Adrenal gland (tissue), 12 donors: ENCODE results near the gene CEACAM1. TPM values are rescaled to one million over a fixed set of nuclear protein-coding genes. Genes with fewer than 3 reads are reported as not detected.
"Not testable (repeated sequence)": the region's sequence is repeated elsewhere in the genome, so short reads cannot be mapped to it uniquely, and the experiment has no call there.

Source experiments
- DNase-seq, 7 donors: peaks; one replicate each; pipeline ENCODE4 v3.0.0-alpha.2; 2019 to 2020
- H3K27ac ChIP-seq, 5 donors: fragments of 200-600 bp; sonication (generic) in 4 of 5; 1 replicate in 3 of 5; 2 replicates in 2 of 5; pipeline versions ENCODE4 v1.5.1 to v1.8.0; 2016 to 2020; ENCODE audit warnings: mild to moderate bottlenecking in 1 of 5
- H3K27me3 ChIP-seq: fragments of 200-600 bp; 2 replicates; pipeline ENCODE4 v1.8.0; 2021
- H3K36me3 ChIP-seq, 2 donors: fragments of 200-600 bp; replicated peaks in 1 of 2; 1 replicate in 1 of 2; 2 replicates in 1 of 2; pipeline versions ENCODE4 v1.5.1 to v1.8.0; 2018 to 2022
- H3K4me1 ChIP-seq, 2 donors: fragments of 200-600 bp; replicated peaks in 1 of 2; 1 replicate in 1 of 2; 2 replicates in 1 of 2; pipeline versions ENCODE4 v1.5.1 to v1.8.0; 2018 to 2021
- H3K4me3 ChIP-seq, 4 donors: fragments of 200-600 bp; sonication (generic) in 3 of 4; one replicate each; pipeline ENCODE4 v1.5.1; 2016 to 2018
- H3K9me3 ChIP-seq, 3 donors: fragments of 200-600 bp; sonication (generic) in 1 of 3; replicated peaks in 1 of 3; 1 replicate in 2 of 3; 2 replicates in 1 of 3; pipeline versions ENCODE4 v1.5.1 to v1.8.0; 2016 to 2021
- POLR2A ChIP-seq, 2 donors: fragments of 450-650 bp; IDR thresholded peaks; one replicate each; pipeline ENCODE4 v1.6.1; 2017; ENCODE audit warnings: antibody characterized with exemption in 2 of 2, mild to moderate bottlenecking in 2 of 2, moderate library complexity in 1 of 2
- WGBS, 4 donors: extraction: QIAGEN DNeasy Blood & Tissue Kit in 2 of 4; methylation state at CpG; one replicate each; pipeline versions ENCODE4 v1.1.5 to v1.1.7; 2013 to 2017; 5-methylcytosine and 5-hydroxymethylcytosine counted together
- intact Hi-C, 2 donors: fragments of 100-400 bp; cut with DNase I; formaldehyde crosslinking; loops; one replicate each; pipeline versions ENCODE4 v1.14.1 to v1.15.0; 2022 to 2023
- polyA plus RNA-seq, 3 donors: library from polyadenylated mRNA; stranded (reverse); fragments of 200-250 nt in 2 of 3; fragments of 350-450 nt in 1 of 3; fragmentation: Illumina TruSeq in 1 of 3; extraction: RNeasy Lipid Tissue Mini Kit (QIAGEN cat#74804) in 1 of 3; gene quantifications; one replicate each; pipeline ENCODE4 v1.2.3, GENCODE V29; 2013 to 2014
- total RNA-seq, 9 donors: library from RNA; depleted of rRNA in 4 of 9; stranded (reverse); fragments of >200 nt in 4 of 9; fragments of 120-200 nt in 1 of 9; fragmentation: NEBNext Ultra II Directional in 1 of 9; extraction: Animal tissue kit (Norgen Biotek cat#: 25700) in 1 of 9; gene quantifications; one replicate each; pipeline versions ENCODE4 v1.1.0 to v1.2.4, GENCODE V29; 2013 to 2023
- TF ChIP-seq, protein P1 (sequence below), 6 experiments: fragments of 450-650 bp in 4 of 6; fragments of 200-600 bp in 2 of 6; sonication (generic) in 1 of 6; IDR thresholded peaks; 1 replicate in 5 of 6; 2 replicates in 1 of 6; pipeline versions ENCODE4 v1.5.1 to v1.8.0; 2016 to 2021; ENCODE audit warnings: antibody characterized with exemption in 6 of 6, mild to moderate bottlenecking in 2 of 6, moderate library complexity in 1 of 6
- donor health status: healthy with polysubstance abuse.
- donor health status: Bipolar disorder and iron deficiency.
- donor health status: DM: yes; HTN: yes; CAD: no.
- donor health status: DM: no; HTN: no; CAD: no.
- donor health status: DM: no; HTN: no; CAD: no.
- donor health status: DM: yes; HTN: yes; CAD: no.

Gene CEACAM1
- total and polyA plus RNA-seq, 12 donors, result 12.1 to 59.5 (median 24.6) TPM

DNA sequence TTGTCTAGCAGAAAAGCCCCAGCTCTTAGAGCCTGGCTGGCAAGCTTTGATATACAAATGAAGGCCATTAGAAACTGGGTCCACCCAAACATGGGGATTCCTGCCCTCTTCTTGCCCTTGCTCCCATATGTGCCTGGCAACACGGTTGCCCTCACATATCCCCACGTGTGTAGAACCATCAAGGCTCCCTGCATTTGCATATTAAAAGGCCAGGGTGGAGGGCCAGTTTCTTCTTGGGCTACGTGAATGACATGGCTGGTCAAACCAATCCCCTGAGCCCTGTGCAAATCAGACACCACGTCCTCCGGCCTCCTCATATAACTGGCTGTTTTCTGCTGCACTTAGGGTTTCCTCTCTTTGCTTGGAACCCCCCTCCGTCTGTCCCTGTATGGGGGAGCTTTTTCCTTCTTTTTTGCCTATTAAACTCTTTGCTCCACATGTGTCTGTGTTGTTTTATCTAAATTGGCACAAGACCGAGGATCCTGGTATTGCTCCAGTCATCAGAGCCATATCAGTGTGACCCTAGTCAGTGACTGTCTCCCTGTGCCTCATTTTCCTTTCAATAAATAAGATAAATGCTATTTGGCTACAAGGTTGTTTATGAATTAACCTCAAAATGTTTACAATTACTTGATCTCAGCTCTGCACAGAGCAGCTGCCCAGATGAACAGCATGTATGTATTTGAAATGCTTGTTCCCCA, 30.3 kb upstream of the CEACAM1 start:
- intact Hi-C loops, result no loop called here
- no peaks in the 10 kb centered on the region for H3K27me3 ChIP-seq
- H3K36me3 ChIP-seq, result no peaks in the 10 kb centered on the region
- DNase-seq, result peak in 1 of 7 donors; percentile 34
- H3K27ac ChIP-seq, result peak overlapping the region in 1 of 5 donors; percentile 4
- H3K9me3 ChIP-seq, result no peaks in the 10 kb centered on the region
- peaks cover 0 to 6% of the 10 kb centered on the region in 2 donors for H3K4me1 ChIP-seq
- 52 to 61% (median 58%) methylated on average over 7 of the region's 7 CpGs for WGBS, 4 donors
- no peak overlapping the region for H3K4me3 ChIP-seq
- TF ChIP-seq, protein P1, sequence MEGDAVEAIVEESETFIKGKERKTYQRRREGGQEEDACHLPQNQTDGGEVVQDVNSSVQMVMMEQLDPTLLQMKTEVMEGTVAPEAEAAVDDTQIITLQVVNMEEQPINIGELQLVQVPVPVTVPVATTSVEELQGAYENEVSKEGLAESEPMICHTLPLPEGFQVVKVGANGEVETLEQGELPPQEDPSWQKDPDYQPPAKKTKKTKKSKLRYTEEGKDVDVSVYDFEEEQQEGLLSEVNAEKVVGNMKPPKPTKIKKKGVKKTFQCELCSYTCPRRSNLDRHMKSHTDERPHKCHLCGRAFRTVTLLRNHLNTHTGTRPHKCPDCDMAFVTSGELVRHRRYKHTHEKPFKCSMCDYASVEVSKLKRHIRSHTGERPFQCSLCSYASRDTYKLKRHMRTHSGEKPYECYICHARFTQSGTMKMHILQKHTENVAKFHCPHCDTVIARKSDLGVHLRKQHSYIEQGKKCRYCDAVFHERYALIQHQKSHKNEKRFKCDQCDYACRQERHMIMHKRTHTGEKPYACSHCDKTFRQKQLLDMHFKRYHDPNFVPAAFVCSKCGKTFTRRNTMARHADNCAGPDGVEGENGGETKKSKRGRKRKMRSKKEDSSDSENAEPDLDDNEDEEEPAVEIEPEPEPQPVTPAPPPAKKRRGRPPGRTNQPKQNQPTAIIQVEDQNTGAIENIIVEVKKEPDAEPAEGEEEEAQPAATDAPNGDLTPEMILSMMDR (IDR thresholded peaks at IDR 0.05), result no peak

DNA sequence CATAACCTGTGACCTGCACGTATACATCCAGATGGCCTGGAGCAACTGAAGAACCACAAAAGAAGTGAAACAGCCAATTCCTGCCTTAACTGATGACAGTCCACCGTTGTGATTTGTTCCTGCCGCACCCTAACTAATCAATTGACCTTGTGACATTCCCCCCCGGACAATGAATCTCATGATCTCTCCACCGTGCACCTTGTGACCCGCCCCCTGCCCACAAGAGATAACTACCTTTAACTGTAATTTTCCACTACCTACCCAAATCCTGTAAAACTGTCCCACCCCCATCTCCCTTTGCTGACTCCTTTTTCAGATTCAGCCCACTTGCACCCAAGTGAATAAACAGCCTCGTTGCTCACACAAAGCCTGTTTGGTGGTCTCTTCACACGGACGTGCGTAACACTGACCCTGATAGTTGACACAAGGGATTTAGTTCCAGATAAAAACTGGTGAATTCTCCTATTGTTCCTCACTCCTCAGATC, 29.1 kb upstream of the CEACAM1 start:
- H3K4me1 ChIP-seq, H3K27ac ChIP-seq, DNase-seq, intact Hi-C loops, H3K27me3 ChIP-seq, H3K4me3 ChIP-seq, H3K36me3 ChIP-seq, H3K9me3 ChIP-seq: not testable (repeated sequence)
- 79 to 86% (median 80%) methylated on average over 10 of the region's 10 CpGs for WGBS, 4 donors

DNA sequence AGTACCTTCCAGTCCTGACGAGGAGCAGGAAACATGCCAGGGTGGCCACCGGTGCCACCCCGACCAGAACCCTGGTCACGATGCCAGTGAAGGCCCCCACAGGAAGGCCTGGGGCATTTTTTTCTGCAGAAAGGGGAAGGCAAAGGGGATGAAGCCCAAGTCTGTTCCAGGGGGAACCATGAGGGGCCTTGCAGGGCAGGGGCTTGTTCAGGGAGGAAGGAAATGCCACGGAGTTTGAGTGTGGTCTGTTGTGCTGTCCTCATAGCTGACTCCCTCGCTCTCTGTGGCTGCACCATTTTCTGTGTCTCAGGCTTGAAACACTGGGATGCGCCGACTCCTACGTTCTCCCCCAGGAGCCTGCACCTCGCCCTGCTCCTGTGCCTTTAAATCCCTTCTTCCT, 27.5 kb upstream of the CEACAM1 start:
- Histone ChIP-seq H3K36me3 (no peaks in the 10 kb centered on the region), H3K27me3 (no peaks in the 10 kb centered on the region), H3K4me1 (peaks cover 0 to 4% of the 10 kb centered on the region in 2 donors), H3K4me3 (no peak overlapping the region), H3K9me3 (no peaks in the 10 kb centered on the region), H3K27ac (no peak overlapping the region)
- WGBS, 4 donors, result 57 to 77% (median 65%) methylated on average over 10 of the region's 10 CpGs
- TF ChIP-seq, protein P1 (IDR thresholded peaks at IDR 0.05), result no peak
- no peak for TF ChIP-seq POLR2A (IDR thresholded peaks at IDR 0.05)
- intact Hi-C loops, result no loop called here
- no peak for DNase-seq

DNA sequence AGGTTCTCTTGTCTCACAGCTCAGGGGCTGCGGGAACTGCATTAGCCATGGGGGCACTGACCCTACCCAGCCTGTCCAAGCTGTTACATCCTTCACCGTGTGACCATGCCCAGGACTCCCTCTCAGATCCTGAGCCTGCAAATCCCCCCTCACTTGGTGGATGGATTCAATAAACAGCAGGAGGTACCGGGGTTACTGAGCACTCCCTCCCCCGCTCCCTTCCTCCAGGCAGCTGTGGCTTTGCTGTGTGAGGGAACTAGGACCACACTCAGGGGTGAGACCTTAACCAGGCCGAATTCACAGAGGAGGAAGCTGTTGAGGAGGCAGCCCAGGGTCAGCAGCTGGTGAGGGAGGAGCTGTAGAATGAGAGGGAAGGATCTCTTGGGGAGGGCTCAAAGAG, 27.0 kb upstream of the CEACAM1 start:
- TF ChIP-seq, protein P1 (IDR thresholded peaks at IDR 0.05), result no peak
- no peak for TF ChIP-seq POLR2A (IDR thresholded peaks at IDR 0.05)
- 53 to 78% (median 62%) methylated on average over 4 to 5 of the region's 5 CpGs for WGBS, 4 donors
- DNase-seq, result peak in 1 of 7 donors; percentile 25
- H3K36me3 ChIP-seq, result no peaks in the 10 kb centered on the region
- intact Hi-C loops, result no loop called here
- H3K4me1 ChIP-seq, result peaks cover 0 to 4% of the 10 kb centered on the region in 2 donors
- no peaks in the 10 kb centered on the region for H3K27me3 ChIP-seq
- H3K9me3 ChIP-seq, result no peaks in the 10 kb centered on the region
- no peak overlapping the region for H3K27ac ChIP-seq
- H3K4me3 ChIP-seq, result no peak overlapping the region
